AG04450 (cell line): ENCODE measurements around the gene ABHD14A. TPM values are rescaled to one million over a fixed set of nuclear protein-coding genes. Genes with fewer than 3 reads are reported as not detected.

Source experiments
- CTCF ChIA-PET: fragments of 300-600, 350-600 bp; formaldehyde crosslinking; extraction: SDS; loops from one replicate; lab custom pipeline; 2022; ENCODE audit warnings: antibody characterized with exemption, inconsistent platforms; lab: Charles Lee
- POLR2A ChIA-PET: fragments of 350-600 bp; formaldehyde crosslinking; extraction: SDS; loops from one replicate; lab custom pipeline; 2021; ENCODE audit warnings: antibody characterized with exemption, inconsistent platforms; lab: Yijun Ruan, JAX
- DNase-seq: peaks from one replicate; pipeline ENCODE4 v3.0.0-alpha.2; 2011; ENCODE audit warnings: low read depth, low spot score
- H3K27ac ChIP-seq: one replicate; pipeline ENCODE4 v1.5.1; 2012; ENCODE audit warnings: low read depth, low read length, control low read depth
- H3K27me3 ChIP-seq: one replicate; pipeline ENCODE4 v1.6.0; 2012; ENCODE audit warnings: low read length; ENCODE audit not compliant: control insufficient read depth, insufficient read depth
- H3K4me3 ChIP-seq: 2 replicates; pipeline ENCODE4 v1.5.1; 2011; ENCODE audit warnings: mild to moderate bottlenecking, low read depth, low read length, control low read depth
- H3K9me3 ChIP-seq: 2 replicates; pipeline ENCODE4 v1.5.1; 2012; ENCODE audit warnings: low read length; ENCODE audit not compliant: control insufficient read depth, insufficient read depth
- CTCF ChIP-seq: IDR thresholded peaks from 2 replicates; pipeline ENCODE4 v1.5.1; 2011; ENCODE audit warnings: low read depth, low read length, control low read depth, inconsistent platforms
- polyA plus RNA-seq: library from polyadenylated mRNA; depleted of rRNA; stranded (reverse); fragments of >200 nt; gene quantifications from 2 replicates; pipeline ENCODE4 v1.2.3, GENCODE V29; 2011

The ABHD14A gene
- polyA plus RNA-seq, 1 experiment = 8.2 TPM

GRCh38 chr3:51971350-51971749 is 3.5 kb upstream of the ABHD14A start:
- DNase-seq = no peak
- peaks cover 3% of the 10 kb centered on the region; the same call in 1 of the 2 replicates for H3K9me3 ChIP-seq
- ChIA-PET POLR2A (no interaction called here), CTCF (no interaction called here)
- no peak for TF ChIP-seq CTCF
- H3K27ac ChIP-seq = peak overlapping the region; percentile 11
- H3K4me3 ChIP-seq = no peak overlapping the region
- H3K27me3 ChIP-seq = no peaks in the 10 kb centered on the region

DNA sequence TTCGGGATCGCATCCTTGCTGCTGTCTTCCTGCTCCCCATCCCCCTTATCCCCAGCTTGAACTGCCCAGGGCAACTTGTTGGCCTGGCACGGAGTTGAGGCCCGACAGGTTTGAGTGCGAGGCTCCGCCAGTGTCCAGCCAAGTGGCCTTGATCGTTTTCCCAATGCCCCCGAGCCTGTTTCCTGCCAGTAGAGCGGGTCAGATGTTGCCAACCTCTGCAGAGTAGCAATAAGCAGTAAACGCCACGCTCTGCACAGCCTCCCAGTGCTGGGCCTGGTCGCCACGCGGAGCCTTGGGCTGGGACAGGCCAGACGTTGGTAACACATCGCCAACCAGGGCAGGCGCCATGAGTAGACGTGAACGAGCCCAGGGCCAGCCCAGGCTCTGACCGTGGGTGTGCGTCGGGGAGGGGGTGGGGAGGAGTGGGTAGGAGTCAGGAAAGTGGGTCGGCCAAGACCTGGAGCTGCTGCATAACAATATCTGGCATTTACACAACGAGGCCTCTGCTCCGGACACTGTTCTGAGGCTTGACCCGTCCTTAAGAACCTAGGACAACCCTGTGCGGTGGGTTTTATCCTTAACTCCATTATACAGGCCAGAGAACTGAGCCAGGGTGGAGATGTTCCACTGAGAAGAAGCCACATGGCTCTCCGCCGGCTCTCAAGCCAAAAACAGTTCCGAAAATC is 444 bp upstream of the ABHD14A start:
- POLR2A ChIA-PET = interaction anchor here (0.9 to 2.3 kb wide), 5 partner anchors 8 to 32 kb away, joined by 3 to 20 read pairs (median 8); partner anchors contain the start of genes PARP3, RPL29 and RRP9
- no peak for DNase-seq
- peaks cover 3% of the 10 kb centered on the region; the same call in 1 of the 2 replicates for H3K9me3 ChIP-seq

DNA sequence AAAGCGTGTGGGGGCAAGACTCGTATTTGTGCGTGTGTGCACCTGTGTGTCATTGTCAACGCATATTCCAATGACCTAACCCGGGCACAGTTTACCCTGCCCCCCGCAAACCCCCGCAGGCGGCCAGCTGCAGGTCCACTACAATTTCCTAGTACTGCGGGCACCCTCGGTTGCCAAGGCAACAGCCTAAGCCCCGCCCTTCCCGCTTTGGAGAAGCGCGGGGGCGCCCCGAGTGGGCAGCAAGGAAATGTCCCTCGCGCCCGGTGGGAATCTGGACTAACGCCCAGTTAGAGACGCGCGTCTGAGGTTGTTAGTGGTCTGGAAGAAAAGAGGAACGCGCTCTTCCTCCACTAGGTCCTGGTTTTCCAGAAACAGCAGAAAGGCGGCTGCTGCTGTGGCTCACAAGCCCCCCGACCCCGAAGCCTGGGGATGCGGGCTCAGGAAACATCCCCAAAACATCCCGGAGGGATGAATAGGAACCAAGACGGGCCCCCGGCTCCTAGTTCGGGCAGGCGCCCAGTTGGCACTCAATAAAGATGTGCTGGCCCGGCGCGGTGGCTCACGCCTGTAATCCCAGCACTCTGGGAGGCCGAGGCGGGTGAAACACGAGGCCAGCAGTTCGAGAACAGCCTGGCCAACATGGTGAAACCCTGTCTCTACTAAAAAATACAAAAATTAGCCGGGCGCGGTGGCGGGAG is 1.1 kb downstream of the ABHD14A start:
- DNase-seq = no peak
- H3K9me3 ChIP-seq = peaks cover 3% of the 10 kb centered on the region; the same call in 1 of the 2 replicates
- CTCF ChIA-PET = interaction anchor here (0.6 to 3.4 kb wide), 4 partner anchors 8 to 542 kb away, joined by 3 to 48 read pairs (median 19); partner anchors contain the start of genes ACY1, PARP3 and RRP9
- H3K27me3 ChIP-seq = no peaks in the 10 kb centered on the region
- peak overlapping the region; percentile 63 for H3K4me3 ChIP-seq
- H3K27ac ChIP-seq = peak overlapping the region; percentile 31
- POLR2A ChIA-PET = no interaction called here
- TF ChIP-seq CTCF = peak; percentile 15; the same call in 1 of the 2 replicates

More for the DNA sequence above, 444 bp upstream of the ABHD14A start:
- Histone ChIP-seq H3K4me3 (peak overlapping the region; percentile 91), H3K27me3 (no peaks in the 10 kb centered on the region), H3K27ac (peak overlapping the region; percentile 47)
- no peak for TF ChIP-seq CTCF
- CTCF ChIA-PET = interaction anchor here (0.5 to 3.4 kb wide), 11 partner anchors 9 to 113 kb away, joined by 3 to 48 read pairs (median 5); partner anchors contain the start of genes ACY1, PARP3, RPL29 and RRP9

GRCh38 chr3:51977446-51978142 is 2.7 kb downstream of the ABHD14A start:
- CTCF ChIA-PET = interaction anchor here (1.3 kb wide), 1 partner anchor 36 kb away, joined by 4 read pairs; the partner anchor contains the start of gene RRP9
- H3K27me3 ChIP-seq = no peaks in the 10 kb centered on the region
- POLR2A ChIA-PET = no interaction called here

More at GRCh38 chr3:51977446-51978142, 2.7 kb downstream of the ABHD14A start:
- Histone ChIP-seq H3K4me3 (no peak overlapping the region), H3K27ac (no peak overlapping the region), H3K9me3 (peaks cover 3% of the 10 kb centered on the region; the same call in 1 of the 2 replicates)
- no peak for TF ChIP-seq CTCF
- no peak for DNase-seq
